SU-DHL-6 (cell line): ENCODE results near the gene NIN.
"Not testable (repeated sequence)": the region's sequence is repeated elsewhere in the genome, so short reads cannot be mapped to it uniquely, and the experiment has no call there.

Experiments
- H2AFZ ChIP-seq: fragments of 200-600 bp; sonication (generic); 2 replicates; pipeline ENCODE4 v1.6.1; 2014; ENCODE audit warnings: low read depth, mild to moderate bottlenecking, moderate library complexity, mixed read lengths, antibody characterized with exemption, low read length; ENCODE audit not compliant: severe bottlenecking
- H3F3A ChIP-seq: fragments of 200-600 bp; shearing (Covaris generic); 2 replicates; pipeline ENCODE4 v1.6.0; 2016; ENCODE audit warnings: antibody characterized with exemption, mild to moderate bottlenecking; ENCODE audit not compliant: insufficient read depth
- H3K27ac ChIP-seq: fragments of 200-600 bp; sonication (generic); 2 replicates; pipeline ENCODE4 v1.5.1; 2016; ENCODE audit warnings: low read depth, mild to moderate bottlenecking, low read length, moderate library complexity, mixed read lengths
- H3K27me3 ChIP-seq: fragments of 200-600 bp; sonication (generic), shearing (Covaris generic); 2 replicates; pipeline ENCODE4 v1.6.0; 2014; ENCODE audit warnings: mild to moderate bottlenecking, low read length
- H3K36me3 ChIP-seq: fragments of 200-600 bp; sonication (generic); 2 replicates; pipeline ENCODE4 v1.6.1; 2014; ENCODE audit warnings: mild to moderate bottlenecking, low read length, mixed read lengths
- H3K4me2 ChIP-seq: fragments of 300-600, 200-600 bp; shearing (Covaris generic), sonication (generic); 2 replicates; pipeline ENCODE4 v1.6.0; 2014; ENCODE audit warnings: low read length, low read depth, mild to moderate bottlenecking; ENCODE audit not compliant: poor library complexity, severe bottlenecking
- H3K4me3 ChIP-seq: fragments of 200-600 bp; sonication (generic); 2 replicates; pipeline ENCODE4 v1.5.1; 2014; ENCODE audit warnings: antibody characterized with exemption, low read length, mild to moderate bottlenecking, mixed read lengths; ENCODE audit not compliant: insufficient read depth, poor library complexity, severe bottlenecking
- H3K79me2 ChIP-seq: fragments of 200-600 bp; sonication (generic); 2 replicates; pipeline ENCODE4 v1.6.1; 2014; ENCODE audit warnings: mild to moderate bottlenecking, low read length, moderate library complexity; ENCODE audit not compliant: insufficient read depth
- H3K9ac ChIP-seq: fragments of 200-600 bp; sonication (generic); 2 replicates; pipeline ENCODE4 v1.7.0; 2014; ENCODE audit warnings: mild to moderate bottlenecking, low read length
- H3K9me2 ChIP-seq: fragments of 200-600 bp; sonication (generic); replicated peaks from 2 replicates; pipeline ENCODE4 v1.6.1; 2014; ENCODE audit warnings: low read length; ENCODE audit not compliant: insufficient read depth
- H3K9me3 ChIP-seq: fragments of 200-600 bp; sonication (generic); 2 replicates; pipeline ENCODE4 v1.6.1; 2014; ENCODE audit warnings: low read length, mixed read lengths; ENCODE audit not compliant: insufficient read depth
- H4K20me1 ChIP-seq: fragments of 200-600 bp; sonication (generic); 2 replicates; pipeline ENCODE4 v1.6.1; 2014; ENCODE audit warnings: low read depth, mild to moderate bottlenecking, antibody characterized with exemption, low read length, moderate library complexity, mixed read lengths
- CTCF ChIP-seq: fragments of 200-600 bp; sonication (generic); IDR thresholded peaks from one replicate; pipeline ENCODE4 v1.5.1; 2017; ENCODE audit warnings: antibody characterized with exemption, mild to moderate bottlenecking, low read length, moderate library complexity; ENCODE audit not compliant: insufficient read depth, poor library complexity, severe bottlenecking
- EZH2phosphoT487 ChIP-seq: fragments of 200-600 bp; sonication (generic), shearing (Covaris generic); conservative IDR thresholded peaks from 2 replicates; pipeline ENCODE4 v1.6.1; 2018; ENCODE audit warnings: mild to moderate bottlenecking, antibody characterized with exemption, low read length, moderate library complexity, mixed read lengths

NIN gene

GRCh38 chr14:50816395-50817047 is 14.4 kb downstream of the NIN start:
- Histone ChIP-seq H2AFZ (no peak overlapping the region), H3K9me3 (no peaks in the 10 kb centered on the region), H3K9me2 (no peaks in the 10 kb centered on the region), H3K79me2 (peaks cover 96% of the 10 kb centered on the region), H3K4me3 (no peak overlapping the region), H3K36me3 (peaks cover 27% of the 10 kb centered on the region), H3K4me2 (no peak overlapping the region), H3K27ac (peak overlapping the region; percentile 40), H3F3A (peaks cover 37% of the 10 kb centered on the region), H3K27me3 (no peaks in the 10 kb centered on the region), H4K20me1 (no peaks in the 10 kb centered on the region), H3K9ac (no peak overlapping the region)
- no peak for TF ChIP-seq EZH2phosphoT487
- TF ChIP-seq CTCF = no peak

GRCh38 chr14:50815526-50815925 is 15.4 kb downstream of the NIN start:
- H3K9ac ChIP-seq, H3K27me3 ChIP-seq, H2AFZ ChIP-seq, H4K20me1 ChIP-seq, H3K27ac ChIP-seq, H3K4me3 ChIP-seq, H3K4me2 ChIP-seq, H3K9me3 ChIP-seq, H3K9me2 ChIP-seq: not testable (repeated sequence)
- H3F3A ChIP-seq = peaks cover 33% of the 10 kb centered on the region
- peaks cover 96% of the 10 kb centered on the region for H3K79me2 ChIP-seq
- H3K36me3 ChIP-seq = peaks cover 26% of the 10 kb centered on the region

- not testable (repeated sequence) for H3K27ac ChIP-seq, H2AFZ ChIP-seq, H4K20me1 ChIP-seq, H3K27me3 ChIP-seq, H3K9me2 ChIP-seq, H3K9ac ChIP-seq, H3K9me3 ChIP-seq, H3K4me3 ChIP-seq, H3K4me2 ChIP-seq
- Histone ChIP-seq H3K36me3 (peaks cover 21% of the 10 kb centered on the region), H3F3A (peaks cover 31% of the 10 kb centered on the region), H3K79me2 (peaks cover 96% of the 10 kb centered on the region)
Measured at GRCh38 chr14:50815058-50815457, 15.9 kb downstream of the NIN start.

GRCh38 chr14:50814161-50814560 is 16.8 kb downstream of the NIN start:
- Histone ChIP-seq H2AFZ (no peak overlapping the region), H3K27ac (peak overlapping the region; percentile 86), H3K9ac (0 out of 2 replicates have a peak overlapping the region, but pooled peaks have one; percentile 1), H3F3A (peaks cover 27% of the 10 kb centered on the region), H4K20me1 (no peaks in the 10 kb centered on the region), H3K27me3 (no peaks in the 10 kb centered on the region), H3K36me3 (peaks cover 14% of the 10 kb centered on the region), H3K9me2 (no peaks in the 10 kb centered on the region), H3K4me3 (no peak overlapping the region), H3K79me2 (peaks cover 95% of the 10 kb centered on the region), H3K4me2 (peak overlapping the region; percentile 76), H3K9me3 (no peaks in the 10 kb centered on the region)
- TF ChIP-seq CTCF (no peak), EZH2phosphoT487 (no peak)
